ENCODE data around the gene FAM210A.
A peak's percentile ranks its signal among the peaks of the same experiment; 100 is the strongest.

Gene FAM210A

GRCh38 chr18:13725566-13726231 lies 659 bp downstream of the FAM210A start:
- H3K4me3 ChIP-seq (ENCODE audit: low read depth, low read length) = peak overlapping the region; percentile 95
- in situ Hi-C loops (cut with HindIII; ENCODE audit: low sequenced_read_pairs) = no loop called here
- DNase-seq (ENCODE audit: low read depth, low spot score) = no peak
- TF ChIP-seq CTCF (IDR thresholded peaks at IDR 0.05; ENCODE audit: low read depth, low read length) = no peak

- in situ Hi-C loops (cut with HindIII; ENCODE audit: low sequenced_read_pairs) = no loop called here
- no peak for TF ChIP-seq CTCF (IDR thresholded peaks at IDR 0.05; ENCODE audit: low read depth, low read length)
- H3K4me3 ChIP-seq (ENCODE audit: low read depth, low read length) = no peak overlapping the region
- DNase-seq (ENCODE audit: low read depth, low spot score) = no peak
These were observed 5.5 kb downstream of the FAM210A start for GRCh38 chr18:13720847-13721246.

GRCh38 chr18:13720123-13720522 lies 6.2 kb downstream of the FAM210A start:
- DNase-seq (ENCODE audit: low read depth, low spot score) = no peak
- in situ Hi-C loops (cut with HindIII; ENCODE audit: low sequenced_read_pairs) = no loop called here
- no peak overlapping the region for H3K4me3 ChIP-seq (ENCODE audit: low read depth, low read length)
- TF ChIP-seq CTCF (IDR thresholded peaks at IDR 0.05; ENCODE audit: low read depth, low read length) = no peak

- H3K4me3 ChIP-seq (ENCODE audit: low read depth, low read length) = no peak overlapping the region
- DNase-seq (ENCODE audit: low read depth, low spot score) = no peak
- in situ Hi-C loops (cut with HindIII; ENCODE audit: low sequenced_read_pairs) = no loop called here
- no peak for TF ChIP-seq CTCF (IDR thresholded peaks at IDR 0.05; ENCODE audit: low read depth, low read length)
These were observed 9.4 kb downstream of the FAM210A start for GRCh38 chr18:13716916-13717315.

GRCh38 chr18:13715330-13715729 lies 11.0 kb downstream of the FAM210A start:
- H3K4me3 ChIP-seq (ENCODE audit: low read depth, low read length) = no peak overlapping the region
- DNase-seq (ENCODE audit: low read depth, low spot score) = no peak
- no peak for TF ChIP-seq CTCF (IDR thresholded peaks at IDR 0.05; ENCODE audit: low read depth, low read length)
- in situ Hi-C loops (cut with HindIII; ENCODE audit: low sequenced_read_pairs) = no loop called here

GRCh38 chr18:13713455-13714055 lies 12.8 kb downstream of the FAM210A start:
- TF ChIP-seq CTCF (IDR thresholded peaks at IDR 0.05; ENCODE audit: low read depth, low read length) = no peak
- in situ Hi-C loops (cut with HindIII; ENCODE audit: low sequenced_read_pairs) = no loop called here
- H3K4me3 ChIP-seq (ENCODE audit: low read depth, low read length) = no peak overlapping the region
- DNase-seq (ENCODE audit: low read depth, low spot score) = no peak

Data from astrocyte of the spinal cord (primary cell).